Heart left ventricle (tissue), 16 donors: ENCODE measurements around the gene CFAP100. TPM values are rescaled to one million over a fixed set of nuclear protein-coding genes. Genes with fewer than 3 reads are reported as not detected.
A peak's percentile ranks its signal among the peaks of the same experiment; 100 is the strongest.

Source experiments
- ATAC-seq, 4 donors: fragments of 200-7000 bp; cut with Tn5 transposase; one replicate each; pipeline ENCODE4 v1.9.1; 2020 to 2022; ENCODE audit warnings: moderate library complexity in 4 of 4, mild to moderate bottlenecking in 3 of 4, moderate number of reproducible peaks in 1 of 4
- DNase-seq, 5 donors: peaks; one replicate each; pipeline ENCODE4 v3.0.0-alpha.2; 2020
- H3K27ac ChIP-seq, 12 donors: fragments of 200-600 bp; sonication (generic) in 4 of 12; one replicate each; pipeline versions ENCODE4 v1.5.0 to v1.8.0; 2016 to 2022; ENCODE audit warnings: mild to moderate bottlenecking in 2 of 12
- H3K27me3 ChIP-seq, 9 donors: fragments of 200-600 bp; sonication (generic) in 2 of 9; one replicate each; pipeline versions ENCODE4 v1.5.1 to v1.8.0; 2016 to 2022; ENCODE audit warnings: mild to moderate bottlenecking in 3 of 9
- H3K36me3 ChIP-seq, 9 donors: fragments of 200-600 bp; sonication (generic) in 2 of 9; one replicate each; pipeline versions ENCODE4 v1.5.0 to v1.8.0; 2018 to 2022; ENCODE audit warnings: mild to moderate bottlenecking in 2 of 9
- H3K4me1 ChIP-seq, 12 donors: fragments of 200-600 bp; sonication (generic) in 4 of 12; one replicate each; pipeline versions ENCODE4 v1.5.0 to v1.8.0; 2016 to 2022; ENCODE audit warnings: mild to moderate bottlenecking in 3 of 12
- H3K4me3 ChIP-seq, 12 donors: fragments of 200-600 bp; sonication (generic) in 4 of 12; one replicate each; pipeline versions ENCODE4 v1.5.0 to v1.8.0; 2017 to 2022; ENCODE audit warnings: mild to moderate bottlenecking in 9 of 12, moderate library complexity in 4 of 12
- H3K9me3 ChIP-seq, 12 donors: fragments of 200-600 bp; sonication (generic) in 4 of 12; one replicate each; pipeline versions ENCODE4 v1.5.0 to v1.8.0; 2016 to 2022; ENCODE audit warnings: mild to moderate bottlenecking in 1 of 12
- CTCF ChIP-seq, 12 donors: fragments of 200-600 bp; sonication (generic) in 4 of 12; IDR thresholded peaks; one replicate each; pipeline versions ENCODE4 v1.5.0 to v1.8.0; 2018 to 2022; ENCODE audit warnings: antibody characterized with exemption in 12 of 12, mild to moderate bottlenecking in 5 of 12
- POLR2A ChIP-seq, 2 donors: fragments of 450-650 bp; IDR thresholded peaks; one replicate each; pipeline ENCODE4 v1.6.1; 2017; ENCODE audit warnings: antibody characterized with exemption in 2 of 2, mild to moderate bottlenecking in 2 of 2, moderate library complexity in 2 of 2
- WGBS, 4 donors: extraction: QIAGEN DNeasy Blood & Tissue Kit in 2 of 4; methylation state at CpG; one replicate each; pipeline versions ENCODE4 v1.1.5 to v1.1.7; 2013 to 2018; 5-methylcytosine and 5-hydroxymethylcytosine counted together
- intact Hi-C, 10 donors: fragments of 100-400 bp; cut with DNase I; formaldehyde crosslinking; loops; one replicate each; pipeline versions ENCODE4 v1.11.1 to v1.14.2; 2022
- polyA plus RNA-seq, 2 donors: library from polyadenylated mRNA; stranded (reverse); fragments of 200-250 nt; gene quantifications; one replicate each; pipeline ENCODE4 v1.2.3, GENCODE V29; 2013
- total RNA-seq, 9 donors: library from RNA; depleted of rRNA in 2 of 9; stranded (reverse); fragments of >200 nt in 2 of 9; fragmentation: NEBNext Ultra II Directional in 3 of 9; extraction: Animal tissue kit (Norgen Biotek cat#: 25700) in 3 of 9; gene quantifications; one replicate each; pipeline versions ENCODE4 v1.1.0 to v1.2.4, GENCODE V29; 2016 to 2023
- donor health status: ischemic (EF 13 %, LVEDD 7.1; RV severe dilation, severe dysfunction).
- donor health status: healthy with polysubstance abuse.
- donor health status: DM: no; HTN: yes; CAD: no.
- donor health status: DM: no; HTN: no; CAD: no.
- donor health status: ischemic (EF 25% LVEDD 6.9; RV normal size, moderate dysfunction).
- donor health status: ischemic (EF 25% LVEDD 5.7; RV mildly dilated, moderate dysfunction).
- donor health status: healthy.
- donor health status: DM: yes; HTN: yes; CAD: no.
- donor health status: ischemic (EF 35%, LVEDD 5.7; RV mildly dilated, moderate dysfunction).
- donor health status: nonischemic (EF 11% LVEDD 7.7; RV severe dilation, severe dysfunction).
- donor health status: DM: yes; HTN: yes; CAD: no.
- donor health status: PGD.
- donor health status: ischemic (EF 29% LVEDD 5.4; RV normal size, mild dysfunction).
- donor health status: nonischemic (EF 23%, LVEDD 6.1; RV moderate dilation, normal function).

Gene CFAP100
- total and polyA plus RNA-seq, 11 donors = not detected

DNA sequence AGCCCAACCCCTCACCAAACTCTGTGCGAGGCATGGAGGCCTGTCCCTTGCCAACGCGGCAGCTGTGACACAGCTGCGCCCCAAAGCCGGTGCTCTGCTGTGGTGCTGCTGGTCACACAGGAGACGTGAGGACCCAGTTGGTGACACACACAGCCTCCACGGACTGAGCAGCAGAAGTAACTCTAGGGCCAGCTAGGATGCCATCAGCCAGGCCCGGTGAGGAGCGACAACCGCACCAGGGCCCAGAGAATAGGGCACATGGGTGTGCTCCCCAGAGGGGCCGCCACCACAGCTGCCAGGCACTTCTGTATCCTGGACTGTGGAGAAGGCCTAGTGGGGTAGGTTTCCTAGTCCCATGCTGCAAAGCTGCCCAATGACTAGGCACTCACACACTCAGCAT lies 70.3 kb downstream of the CFAP100 start:
- WGBS, 4 donors = 92 to 100% (median 92%) methylated on average over 5 to 11 of the region's 11 CpGs; no CpG with 5 or more reads in 1 of the 4 donors
- peak in 1 of 5 donors; percentile 12 for DNase-seq
- Histone ChIP-seq H3K4me3 (no peak overlapping the region), H3K4me1 (peaks cover 0 to 56% (median 18%) of the 10 kb centered on the region in 12 donors), H3K9me3 (no peaks in the 10 kb centered on the region), H3K36me3 (peaks cover 0 to 100% (median 100%) of the 10 kb centered on the region in 9 donors), H3K27me3 (no peaks in the 10 kb centered on the region), H3K27ac (peak overlapping the region in 1 of 12 donors; percentile 20)
- intact Hi-C loops = loop anchor here in 1 of 10 donors (10.0 kb wide), 1 partner anchor 70 kb away; the partner anchor contains the start of gene CFAP100
- no peak for ATAC-seq
- TF ChIP-seq POLR2A (IDR thresholded peaks at IDR 0.05) (no peak), CTCF (IDR thresholded peaks at IDR 0.05) (no peak)

- no peak for ATAC-seq
- H3K27ac ChIP-seq = peak overlapping the region in 1 of 12 donors; percentile 38
- WGBS, 4 donors = 68 to 84% (median 73%) methylated on average over 16 of the region's 16 CpGs
Observed at GRCh38 chr3:126465928-126466544, 71.3 kb downstream of the CFAP100 start.

DNA sequence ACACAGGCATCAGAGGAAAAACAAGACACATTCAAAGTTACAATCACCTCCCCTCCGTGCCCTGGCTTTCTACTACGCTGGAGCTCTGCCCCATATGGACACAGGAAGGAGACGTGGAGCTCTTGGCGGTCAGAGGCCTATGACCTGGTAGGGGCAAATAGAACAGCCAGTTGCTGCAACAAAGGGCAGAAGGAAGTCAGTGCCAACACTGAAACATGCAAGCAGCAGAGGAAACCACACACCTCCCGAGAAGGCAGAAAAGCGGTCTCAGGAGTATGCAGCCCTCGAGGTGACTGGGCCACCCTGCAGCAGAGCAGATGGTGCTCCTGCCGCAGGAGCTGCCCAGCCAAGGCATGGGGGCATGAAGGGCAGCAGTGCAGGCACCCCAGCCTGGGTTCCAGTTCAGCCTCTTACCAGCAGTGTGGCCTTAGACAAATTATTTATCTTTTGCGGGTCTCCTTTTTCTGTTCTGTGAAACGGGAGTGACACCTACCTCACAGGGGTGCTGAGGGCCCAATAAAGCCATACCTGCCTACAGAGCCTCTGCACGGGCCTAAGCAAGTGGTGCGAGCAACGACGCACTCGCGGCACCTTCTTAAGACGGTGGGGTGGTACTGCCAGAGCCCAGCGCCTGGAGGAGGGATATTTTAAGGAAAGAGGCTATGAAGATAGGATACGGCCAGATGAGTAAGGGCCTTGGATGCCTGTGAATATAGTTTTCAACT lies 72.3 kb downstream of the CFAP100 start:
- Histone ChIP-seq H3K4me1 (peaks cover 0 to 70% (median 25%) of the 10 kb centered on the region in 12 donors), H3K27ac (peak overlapping the region in 3 of 12 donors; percentile 12 to 47 (median 14)), H3K4me3 (no peak overlapping the region), H3K36me3 (peaks cover 0 to 100% (median 94%) of the 10 kb centered on the region in 9 donors), H3K27me3 (no peaks in the 10 kb centered on the region), H3K9me3 (no peaks in the 10 kb centered on the region)
- TF ChIP-seq POLR2A (IDR thresholded peaks at IDR 0.05) (no peak), CTCF (IDR thresholded peaks at IDR 0.05) (no peak)
- intact Hi-C loops = loop anchor here in 1 of 10 donors (10.0 kb wide), 1 partner anchor 72 kb away; the partner anchor contains the start of gene CFAP100
- peak in 1 of 5 donors; percentile 26 for DNase-seq
- WGBS, 4 donors = 78 to 82% (median 81%) methylated on average over 18 to 19 of the region's 19 CpGs
- peak in 1 of 4 donors; percentile 8 for ATAC-seq

More at GRCh38 chr3:126465928-126466544, 71.3 kb downstream of the CFAP100 start:
- H3K4me1 ChIP-seq = peaks cover 0 to 62% (median 19%) of the 10 kb centered on the region in 12 donors
- no peaks in the 10 kb centered on the region for H3K9me3 ChIP-seq
- TF ChIP-seq CTCF (IDR thresholded peaks at IDR 0.05) (no peak), POLR2A (IDR thresholded peaks at IDR 0.05) (no peak)
- DNase-seq = peak in 3 of 5 donors; percentile 26 to 59 (median 54)
- intact Hi-C loops = loop anchor here in 1 of 10 donors (10.0 kb wide), 1 partner anchor 71 kb away; the partner anchor contains the start of gene CFAP100
- H3K36me3 ChIP-seq = peaks cover 0 to 100% (median 100%) of the 10 kb centered on the region in 9 donors
- no peak overlapping the region for H3K4me3 ChIP-seq
- no peaks in the 10 kb centered on the region for H3K27me3 ChIP-seq

DNA sequence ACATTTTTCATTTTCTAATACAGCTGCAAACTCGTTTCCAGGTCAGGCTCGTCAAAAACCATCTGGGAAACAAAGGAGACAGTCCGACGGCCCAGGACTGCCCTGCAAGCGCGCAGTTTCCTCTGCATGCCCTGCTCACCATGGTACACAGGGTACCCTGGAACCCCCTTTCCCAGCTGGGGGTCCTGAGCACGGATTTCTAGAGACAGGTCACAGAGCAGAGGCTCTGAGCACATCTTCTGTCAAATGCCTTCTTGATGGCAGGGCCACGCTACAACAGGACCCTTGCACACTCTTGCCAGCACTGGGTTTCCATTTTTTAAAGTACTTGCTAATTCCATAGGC lies 72.9 kb downstream of the CFAP100 start:
- intact Hi-C loops = loop anchor here in 1 of 10 donors (10.0 kb wide), 1 partner anchor 73 kb away; the partner anchor contains the start of gene CFAP100
- H3K27ac ChIP-seq = no peak overlapping the region

More for the DNA sequence above, 72.9 kb downstream of the CFAP100 start:
- WGBS, 4 donors = 78 to 82% (median 81%) methylated on average over 8 of the region's 8 CpGs
- DNase-seq = peak in 1 of 5 donors; percentile 4
- Histone ChIP-seq H3K4me1 (peaks cover 0 to 76% (median 28%) of the 10 kb centered on the region in 12 donors), H3K36me3 (peaks cover 0 to 97% (median 89%) of the 10 kb centered on the region in 9 donors), H3K9me3 (no peaks in the 10 kb centered on the region), H3K27me3 (no peaks in the 10 kb centered on the region), H3K4me3 (no peak overlapping the region)
- TF ChIP-seq CTCF (IDR thresholded peaks at IDR 0.05) (no peak), POLR2A (IDR thresholded peaks at IDR 0.05) (no peak)
- ATAC-seq = no peak
